Stimulated activated naive B cell treated with anti-CD40 and anti-IgM and Interleukin-4, amounts not matched to agents 10 μg/mL and 1 μg/mL and 100 μg/mL, for 72 hours (primary cell): ENCODE data around the gene STIM2.

Experiments used
- ATAC-seq, 2 donors: fragments of 150-1000 bp; cut with Tn5 transposase; replicated peaks; 2 replicates each; pipeline ENCODE4 v1.10.0; 2021; ENCODE audit warnings: moderate library complexity in 1 of 2
- DNase-seq: peaks from one replicate; pipeline ENCODE4 v3.0.0; 2021
- H3K27ac Mint-ChIP-seq: one replicate; pipeline ENCODE4 v1.8.0; 2022; ENCODE audit warnings: mild to moderate bottlenecking, mixed read lengths
- H3K27me3 Mint-ChIP-seq, 2 donors: one replicate each; pipeline ENCODE4 v1.8.0; 2022; ENCODE audit warnings: mixed read lengths in 2 of 2
- H3K36me3 Mint-ChIP-seq, 2 donors: one replicate each; pipeline ENCODE4 v1.8.0; 2022; ENCODE audit warnings: mixed read lengths in 2 of 2, mild to moderate bottlenecking in 1 of 2
- H3K4me1 Mint-ChIP-seq, 2 donors: one replicate each; pipeline ENCODE4 v1.8.0; 2022; ENCODE audit warnings: mixed read lengths in 2 of 2, mild to moderate bottlenecking in 1 of 2
- H3K4me3 Mint-ChIP-seq, 2 donors: one replicate each; pipeline ENCODE4 v1.8.0; 2022; ENCODE audit warnings: mild to moderate bottlenecking in 2 of 2, mixed read lengths in 2 of 2, moderate library complexity in 1 of 2
- H3K9me3 Mint-ChIP-seq, 2 donors: one replicate each; pipeline ENCODE4 v1.8.0; 2022; ENCODE audit warnings: mixed read lengths in 2 of 2, mild to moderate bottlenecking in 1 of 2

STIM2 gene

GRCh38 chr4:26912069-26912468 lies 51.4 kb downstream of the STIM2 start:
- no peak overlapping the region for H3K4me3 Mint-ChIP-seq
- H3K9me3 Mint-ChIP-seq: peaks cover 2 to 3% of the 10 kb centered on the region in 2 donors
- no peaks in the 10 kb centered on the region for H3K27me3 Mint-ChIP-seq
- DNase-seq (no peak), ATAC-seq (no peak)
- peaks cover 25 to 75% of the 10 kb centered on the region in 2 donors for H3K4me1 Mint-ChIP-seq
- no peak overlapping the region for H3K27ac Mint-ChIP-seq
- H3K36me3 Mint-ChIP-seq: peaks cover 3% of the 10 kb centered on the region in 2 donors

- peaks cover 3% of the 10 kb centered on the region in 2 donors for H3K36me3 Mint-ChIP-seq
- peaks cover 2 to 3% of the 10 kb centered on the region in 2 donors for H3K9me3 Mint-ChIP-seq
- DNase-seq (no peak), ATAC-seq (no peak)
- peaks cover 28 to 77% of the 10 kb centered on the region in 2 donors for H3K4me1 Mint-ChIP-seq
- no peaks in the 10 kb centered on the region for H3K27me3 Mint-ChIP-seq
- H3K4me3 Mint-ChIP-seq: peak overlapping the region in 1 of 2 donors; percentile 15
- H3K27ac Mint-ChIP-seq: peak overlapping the region; percentile 49
Measured at GRCh38 chr4:26912810-26913209, 52.2 kb downstream of the STIM2 start.

- Mint-ChIP-seq H3K4me3 (no peak overlapping the region), H3K27ac (no peak overlapping the region), H3K9me3 (peaks cover 3% of the 10 kb centered on the region in 2 donors), H3K36me3 (peaks cover 19 to 26% of the 10 kb centered on the region in 2 donors), H3K4me1 (peaks cover 19 to 75% of the 10 kb centered on the region in 2 donors), H3K27me3 (no peaks in the 10 kb centered on the region)
- peak; percentile 65 to 73 for ATAC-seq
- DNase-seq: no peak
Measured at GRCh38 chr4:26916195-26916594, 55.6 kb downstream of the STIM2 start.

- no peak for DNase-seq
- Mint-ChIP-seq H3K27ac (no peak overlapping the region), H3K4me1 (peaks cover 12 to 36% of the 10 kb centered on the region in 2 donors), H3K9me3 (no peaks in the 10 kb centered on the region), H3K4me3 (no peak overlapping the region), H3K36me3 (peaks cover 5 to 7% of the 10 kb centered on the region in 2 donors), H3K27me3 (no peaks in the 10 kb centered on the region)
- ATAC-seq: no peak
Measured at GRCh38 chr4:26930964-26931363, 70.3 kb downstream of the STIM2 start.

- H3K27ac Mint-ChIP-seq: no peak overlapping the region
- H3K9me3 Mint-ChIP-seq: no peaks in the 10 kb centered on the region
- no peaks in the 10 kb centered on the region for H3K27me3 Mint-ChIP-seq
- H3K4me1 Mint-ChIP-seq: peaks cover 16 to 41% of the 10 kb centered on the region in 2 donors
- H3K36me3 Mint-ChIP-seq: peaks cover 5 to 7% of the 10 kb centered on the region in 2 donors
- H3K4me3 Mint-ChIP-seq: no peak overlapping the region
- DNase-seq: no peak
- no peak for ATAC-seq
Measured at GRCh38 chr4:26931451-26931850, 70.8 kb downstream of the STIM2 start.

DNA sequence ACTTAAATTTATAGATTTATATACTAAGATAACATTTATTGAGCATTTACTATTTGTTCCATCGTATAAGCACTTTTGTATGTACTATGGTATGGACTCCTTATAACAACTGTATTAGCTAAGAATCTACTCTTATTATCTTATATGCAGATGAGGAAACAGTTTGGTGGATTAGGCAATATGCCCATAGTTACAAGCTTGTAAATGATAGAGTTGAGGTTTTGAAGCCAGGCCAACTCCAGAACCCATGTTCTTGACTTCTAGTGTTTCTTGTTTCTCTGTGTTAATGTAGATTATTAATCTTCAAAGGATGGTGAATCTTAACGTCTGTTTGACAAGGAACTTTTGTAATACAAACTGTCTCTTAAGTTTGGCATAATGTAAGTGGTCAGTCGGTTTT lies 71.3 kb downstream of the STIM2 start:
- ATAC-seq (no peak), DNase-seq (no peak)
- no peak overlapping the region for H3K4me3 Mint-ChIP-seq
- peaks cover 5 to 12% of the 10 kb centered on the region in 2 donors for H3K36me3 Mint-ChIP-seq
- no peaks in the 10 kb centered on the region for H3K9me3 Mint-ChIP-seq
- no peaks in the 10 kb centered on the region for H3K27me3 Mint-ChIP-seq
- H3K27ac Mint-ChIP-seq: no peak overlapping the region
- peaks cover 20 to 46% of the 10 kb centered on the region in 2 donors for H3K4me1 Mint-ChIP-seq

DNA sequence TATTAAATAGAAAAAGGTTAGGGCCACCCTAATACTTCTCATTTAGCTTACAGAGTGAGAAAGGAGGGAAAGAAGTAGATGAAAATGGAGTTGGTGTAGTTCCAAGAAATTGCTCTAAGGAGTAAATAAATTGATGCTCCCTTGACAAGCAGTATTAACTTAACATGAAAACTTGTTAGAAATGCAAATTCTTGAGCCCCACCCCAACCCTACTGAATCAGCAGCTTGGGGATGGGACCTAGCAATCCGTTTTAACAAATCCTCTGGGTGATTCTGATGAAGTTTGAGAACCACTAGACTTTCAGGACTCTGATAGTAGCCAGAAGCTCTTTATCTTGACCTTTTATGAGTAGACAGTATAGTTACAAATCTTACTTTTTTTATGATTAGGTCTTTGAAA lies 74.8 kb downstream of the STIM2 start:
- Mint-ChIP-seq H3K36me3 (peaks cover 5 to 12% of the 10 kb centered on the region in 2 donors), H3K27ac (no peak overlapping the region), H3K4me3 (no peak overlapping the region), H3K27me3 (no peaks in the 10 kb centered on the region), H3K9me3 (no peaks in the 10 kb centered on the region), H3K4me1 (peaks cover 32 to 69% of the 10 kb centered on the region in 2 donors)
- no peak for DNase-seq
- ATAC-seq: no peak

- Mint-ChIP-seq H3K27ac (peak overlapping the region; percentile 61), H3K36me3 (peaks cover 5 to 12% of the 10 kb centered on the region in 2 donors)
- DNase-seq: no peak
Measured at GRCh38 chr4:26936284-26937065, 75.8 kb downstream of the STIM2 start.

DNA sequence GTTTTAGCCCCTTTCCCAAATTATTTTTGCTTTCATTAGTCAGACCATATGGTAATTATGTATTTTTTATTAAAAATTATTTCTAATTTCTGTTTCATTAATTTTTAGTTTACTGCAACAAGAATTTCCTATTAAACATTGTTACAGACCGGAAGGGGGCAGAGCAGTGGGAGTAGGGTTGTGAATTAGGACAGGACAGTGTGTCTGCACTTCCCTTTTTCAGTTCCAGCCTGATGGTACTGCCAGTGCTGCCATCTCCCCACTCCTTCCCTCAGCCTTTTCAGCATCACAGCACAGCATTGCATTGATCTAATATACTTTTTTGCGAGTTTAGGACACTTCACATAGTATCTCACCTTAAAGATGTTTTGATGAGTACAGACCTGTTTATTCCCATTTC lies 76.5 kb downstream of the STIM2 start:
- no peak overlapping the region for H3K4me3 Mint-ChIP-seq
- H3K36me3 Mint-ChIP-seq: peaks cover 5 to 12% of the 10 kb centered on the region in 2 donors
- DNase-seq: no peak
- H3K4me1 Mint-ChIP-seq: peaks cover 38 to 72% of the 10 kb centered on the region in 2 donors
- no peak overlapping the region for H3K27ac Mint-ChIP-seq
- no peaks in the 10 kb centered on the region for H3K9me3 Mint-ChIP-seq
- ATAC-seq: peak; percentile 86 to 89
- no peaks in the 10 kb centered on the region for H3K27me3 Mint-ChIP-seq

More at GRCh38 chr4:26936284-26937065, 75.8 kb downstream of the STIM2 start:
- H3K27me3 Mint-ChIP-seq: no peaks in the 10 kb centered on the region
- H3K9me3 Mint-ChIP-seq: no peaks in the 10 kb centered on the region
- peak; percentile 35 to 48 for ATAC-seq
- H3K4me3 Mint-ChIP-seq: no peak overlapping the region
- H3K4me1 Mint-ChIP-seq: peaks cover 36 to 69% of the 10 kb centered on the region in 2 donors

- H3K27ac Mint-ChIP-seq: no peak overlapping the region
- DNase-seq: no peak
- H3K4me1 Mint-ChIP-seq: peaks cover 41 to 76% of the 10 kb centered on the region in 2 donors
- H3K36me3 Mint-ChIP-seq: peaks cover 5 to 12% of the 10 kb centered on the region in 2 donors
- H3K4me3 Mint-ChIP-seq: no peak overlapping the region
- ATAC-seq: no peak
- no peaks in the 10 kb centered on the region for H3K9me3 Mint-ChIP-seq
- H3K27me3 Mint-ChIP-seq: no peaks in the 10 kb centered on the region
Measured at GRCh38 chr4:26937567-26937966, 76.9 kb downstream of the STIM2 start.

DNA sequence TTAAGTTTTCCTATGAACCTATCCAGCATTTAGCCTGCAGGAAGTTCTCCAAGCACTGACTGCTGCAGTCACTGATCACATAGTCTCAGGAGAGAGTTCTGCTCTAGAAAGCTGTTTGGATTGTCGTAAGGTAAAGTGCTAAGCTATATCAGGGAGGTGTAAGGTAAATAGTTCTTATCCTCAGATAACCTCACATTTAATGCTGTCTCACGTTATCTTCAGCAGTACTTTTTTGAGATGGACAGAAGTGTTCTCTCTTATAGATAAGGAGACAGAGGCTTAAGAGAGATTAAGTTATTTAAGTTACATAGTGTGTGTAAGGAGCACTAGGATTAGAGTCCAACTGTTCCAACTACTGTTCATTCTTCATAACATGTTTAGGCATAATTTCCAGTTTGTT lies 77.9 kb downstream of the STIM2 start:
- H3K36me3 Mint-ChIP-seq: peaks cover 0 to 5% of the 10 kb centered on the region in 2 donors
- H3K9me3 Mint-ChIP-seq: no peaks in the 10 kb centered on the region
- H3K27me3 Mint-ChIP-seq: no peaks in the 10 kb centered on the region
- DNase-seq (no peak), ATAC-seq (no peak)
- no peak overlapping the region for H3K4me3 Mint-ChIP-seq
- H3K4me1 Mint-ChIP-seq: peaks cover 39 to 76% of the 10 kb centered on the region in 2 donors
- no peak overlapping the region for H3K27ac Mint-ChIP-seq

GRCh38 chr4:26941951-26942350 lies 81.3 kb downstream of the STIM2 start:
- Mint-ChIP-seq H3K4me1 (peaks cover 38 to 70% of the 10 kb centered on the region in 2 donors), H3K4me3 (no peak overlapping the region), H3K9me3 (peaks cover 3 to 5% of the 10 kb centered on the region in 2 donors), H3K36me3 (peaks cover 7 to 9% of the 10 kb centered on the region in 2 donors), H3K27ac (no peak overlapping the region), H3K27me3 (no peaks in the 10 kb centered on the region)
- DNase-seq: no peak
- no peak for ATAC-seq

GRCh38 chr4:26942871-26943270 lies 82.2 kb downstream of the STIM2 start:
- DNase-seq (no peak), ATAC-seq (no peak)
- Mint-ChIP-seq H3K36me3 (peaks cover 9 to 10% of the 10 kb centered on the region in 2 donors), H3K27ac (no peak overlapping the region), H3K4me3 (no peak overlapping the region), H3K27me3 (no peaks in the 10 kb centered on the region), H3K4me1 (peaks cover 34 to 61% of the 10 kb centered on the region in 2 donors), H3K9me3 (peaks cover 3 to 5% of the 10 kb centered on the region in 2 donors)

- ATAC-seq (no peak), DNase-seq (no peak)
- Mint-ChIP-seq H3K27ac (no peak overlapping the region), H3K27me3 (no peaks in the 10 kb centered on the region), H3K4me1 (peaks cover 38 to 61% of the 10 kb centered on the region in 2 donors), H3K4me3 (no peak overlapping the region), H3K9me3 (peaks cover 3 to 5% of the 10 kb centered on the region in 2 donors), H3K36me3 (peaks cover 9 to 14% of the 10 kb centered on the region in 2 donors)
Measured at GRCh38 chr4:26943391-26943790, 82.8 kb downstream of the STIM2 start.

DNA sequence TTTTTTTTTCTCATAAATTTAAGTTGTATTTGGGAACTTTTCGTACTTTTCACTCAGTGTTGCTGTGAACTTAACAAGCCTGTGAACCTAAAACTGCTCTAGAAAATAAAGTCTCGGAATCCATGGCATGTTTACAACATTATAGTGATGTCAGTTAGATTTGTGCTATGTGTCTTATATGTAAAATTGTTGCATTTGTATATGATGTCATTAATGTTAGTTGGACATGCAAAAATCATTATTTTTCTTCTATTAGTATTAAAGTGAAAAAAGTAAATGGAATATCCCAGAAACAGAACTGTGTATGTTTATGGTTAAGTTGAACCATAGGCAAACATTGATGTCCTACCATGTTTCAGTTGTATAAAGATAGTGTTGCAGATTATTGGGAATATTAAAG lies 85.2 kb downstream of the STIM2 start:
- ATAC-seq (no peak), DNase-seq (no peak)
- Mint-ChIP-seq H3K36me3 (peaks cover 12 to 17% of the 10 kb centered on the region in 2 donors), H3K27ac (no peak overlapping the region), H3K9me3 (peaks cover 4 to 5% of the 10 kb centered on the region in 2 donors), H3K4me3 (no peak overlapping the region), H3K27me3 (no peaks in the 10 kb centered on the region), H3K4me1 (peaks cover 26 to 42% of the 10 kb centered on the region in 2 donors)
